GM18868 (cell line): Measurements from ENCODE around the gene ANXA2R.
"Not testable (repeated sequence)": the region's sequence is repeated elsewhere in the genome, so short reads cannot be mapped to it uniquely, and the experiment has no call there.

Source experiments
- ATAC-seq: cut with Tn5 transposase; IDR thresholded peaks from one replicate; pipeline ENCODE4 v1.9.1; 2021; ENCODE audit warnings: mild to moderate bottlenecking, moderate library complexity; ENCODE audit not compliant: unreplicated experiment

ANXA2R gene

GRCh38 chr5:43040287-43041098 lies at the start of gene ANXA2R:
ANXA2R (minus strand) TSS chr5:43040319; CDS start chr5:43040046, 273 bp downstream.
- peak; percentile 45 for ATAC-seq

GRCh38 chr5:43086118-43086908 lies 46.2 kb upstream of the ANXA2R start:
- ATAC-seq: not testable (repeated sequence)

- no peak for ATAC-seq
Measured at GRCh38 chr5:43085453-43085852, 45.3 kb upstream of the ANXA2R start.

GRCh38 chr5:43084468-43084867 lies 44.3 kb upstream of the ANXA2R start:
- ATAC-seq: not testable (repeated sequence)

GRCh38 chr5:43081345-43081744 lies 41.2 kb upstream of the ANXA2R start:
- not testable (repeated sequence) for ATAC-seq

GRCh38 chr5:43078956-43079355 lies 38.8 kb upstream of the ANXA2R start:
- no peak for ATAC-seq

GRCh38 chr5:43077446-43078191 lies 37.5 kb upstream of the ANXA2R start:
- ATAC-seq: not testable (repeated sequence)

GRCh38 chr5:43075319-43076293 lies 35.5 kb upstream of the ANXA2R start:
- no peak for ATAC-seq

- ATAC-seq: no peak
Measured at GRCh38 chr5:43074987-43075318, 34.8 kb upstream of the ANXA2R start.

GRCh38 chr5:43073597-43074546 lies 33.8 kb upstream of the ANXA2R start:
- no peak for ATAC-seq

GRCh38 chr5:43069401-43069720 lies 29.2 kb upstream of the ANXA2R start:
- ATAC-seq: not testable (repeated sequence)

- ATAC-seq: no peak
Measured at GRCh38 chr5:43068037-43068436, 27.9 kb upstream of the ANXA2R start.

- peak; percentile 35 for ATAC-seq
Measured at GRCh38 chr5:43066799-43067741, 27.0 kb upstream of the ANXA2R start.

GRCh38 chr5:43065948-43066798 lies 26.1 kb upstream of the ANXA2R start:
- ATAC-seq: peak; percentile 27

- ATAC-seq: no peak
Measured at GRCh38 chr5:43065387-43065947, 25.3 kb upstream of the ANXA2R start.

GRCh38 chr5:43063721-43064171 lies 23.6 kb upstream of the ANXA2R start:
- ATAC-seq: no peak
